ENCODE data around the gene TBC1D8. TPM values are rescaled to one million over a fixed set of nuclear protein-coding genes. Genes with fewer than 3 reads are reported as not detected.

The TBC1D8 gene
- total RNA-seq, 1 experiment from 2014 or later, result 4.1 TPM

DNA sequence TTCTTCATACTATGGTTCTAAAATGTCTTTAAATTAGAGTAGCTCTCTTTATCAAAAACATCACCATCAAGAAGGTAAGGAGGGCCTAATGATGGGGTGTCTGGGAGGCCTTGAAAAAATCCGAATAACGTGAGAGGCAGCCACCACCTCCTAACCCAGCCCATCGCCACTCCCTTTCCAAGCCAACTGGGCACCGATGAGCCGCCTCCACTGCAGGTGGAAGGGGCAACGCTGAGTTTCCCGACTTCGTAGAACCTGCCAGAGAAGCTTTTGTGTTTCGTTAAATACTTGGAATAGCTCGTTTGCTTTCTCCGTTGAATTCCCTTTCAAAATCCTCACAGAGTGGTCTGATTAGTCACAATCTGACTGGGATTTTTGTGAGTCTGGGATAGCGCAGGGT is 171.1 kb downstream of the TBC1D8 start:
- no peak for DNase-seq (ENCODE audit: low read depth)

DNA sequence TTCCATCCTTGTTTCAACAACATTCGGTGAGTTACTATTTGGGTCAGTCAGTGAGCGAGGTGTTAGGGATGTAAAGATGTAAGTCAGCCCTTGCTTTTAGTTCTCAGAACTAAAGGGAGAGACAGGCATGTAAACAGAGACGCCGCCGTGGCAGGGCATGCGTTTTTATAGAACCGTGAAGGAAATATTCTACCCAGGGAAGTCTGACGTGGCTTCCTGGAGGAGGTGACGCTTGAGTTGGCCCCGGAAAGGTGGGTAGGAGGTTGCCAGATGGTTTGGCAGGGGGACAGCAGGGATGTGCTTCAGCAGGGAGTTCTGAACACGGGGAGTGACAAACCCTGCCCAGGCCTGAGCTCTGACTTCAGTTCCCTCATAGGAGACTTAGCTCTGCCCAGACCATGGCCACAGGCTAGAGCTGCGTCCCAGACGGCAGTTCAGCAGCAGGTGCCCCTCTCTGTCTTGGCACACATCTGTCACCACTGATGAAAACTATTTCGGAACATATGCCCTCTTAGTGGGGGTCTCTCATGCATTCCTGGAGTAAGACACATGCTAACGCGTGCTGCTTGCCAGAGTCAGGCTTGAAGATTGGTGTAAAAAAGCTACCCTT is 172.5 kb downstream of the TBC1D8 start:
- peak; percentile 80 for DNase-seq (ENCODE audit: low read depth)

DNA sequence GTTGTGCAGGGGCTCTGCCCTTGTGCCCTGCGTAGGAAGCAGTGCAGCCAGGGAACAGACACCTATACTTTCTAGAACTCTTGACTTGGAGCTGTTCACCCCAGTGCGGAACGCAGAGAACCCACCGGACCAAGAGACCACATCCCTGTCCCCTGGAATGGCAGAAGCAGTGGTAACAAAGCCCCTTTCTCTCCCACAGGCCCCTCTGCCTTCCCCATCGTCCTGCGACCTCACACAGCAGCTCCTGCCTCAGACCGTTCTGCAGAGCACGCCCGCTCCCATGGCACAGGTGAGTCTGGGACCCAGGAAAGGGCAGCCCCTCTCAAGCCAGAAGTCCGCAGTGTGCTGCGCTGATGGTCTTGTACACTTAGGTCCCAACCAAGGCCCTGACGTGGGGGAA is 173.7 kb downstream of the TBC1D8 start:
- DNase-seq (ENCODE audit: low read depth), result no peak

- DNase-seq (ENCODE audit: low read depth), result peak; percentile 80
Observed at GRCh38 chr2:100976645-100977391, 174.4 kb downstream of the TBC1D8 start.

DNA sequence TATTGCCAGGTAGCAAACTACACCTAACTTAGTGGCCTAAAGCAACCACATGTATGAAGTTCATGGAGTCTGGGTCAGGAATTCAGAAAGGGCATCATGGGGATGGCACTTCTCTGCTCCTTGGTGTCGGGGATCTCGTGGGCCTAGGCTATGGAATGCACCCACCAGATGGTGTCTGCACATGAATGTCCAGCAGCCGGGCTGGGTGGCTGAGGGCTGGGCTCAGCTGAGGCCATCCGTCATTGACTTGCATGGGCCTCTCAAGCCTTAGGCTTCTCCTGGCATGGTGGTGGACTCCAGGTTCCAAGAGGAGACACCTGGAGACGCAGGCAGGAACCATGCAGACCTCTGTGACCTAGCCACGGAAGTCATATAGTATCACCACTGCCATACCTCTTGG is 175.1 kb downstream of the TBC1D8 start:
- no peak for DNase-seq (ENCODE audit: low read depth)

DNA sequence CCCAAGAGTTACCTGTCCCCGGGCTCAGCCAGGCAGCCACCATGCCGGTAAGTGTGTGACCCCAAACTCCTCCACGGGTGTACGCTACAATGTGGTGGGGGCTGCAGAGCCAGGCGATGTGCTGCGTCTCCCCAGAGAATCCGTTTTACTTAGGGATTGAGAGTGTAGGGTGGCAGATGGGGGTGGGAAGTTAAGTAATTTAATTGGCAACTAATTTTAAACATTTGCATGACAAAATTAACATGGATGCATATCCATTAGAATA is 175.7 kb downstream of the TBC1D8 start:
- no peak for DNase-seq (ENCODE audit: low read depth)

DNA sequence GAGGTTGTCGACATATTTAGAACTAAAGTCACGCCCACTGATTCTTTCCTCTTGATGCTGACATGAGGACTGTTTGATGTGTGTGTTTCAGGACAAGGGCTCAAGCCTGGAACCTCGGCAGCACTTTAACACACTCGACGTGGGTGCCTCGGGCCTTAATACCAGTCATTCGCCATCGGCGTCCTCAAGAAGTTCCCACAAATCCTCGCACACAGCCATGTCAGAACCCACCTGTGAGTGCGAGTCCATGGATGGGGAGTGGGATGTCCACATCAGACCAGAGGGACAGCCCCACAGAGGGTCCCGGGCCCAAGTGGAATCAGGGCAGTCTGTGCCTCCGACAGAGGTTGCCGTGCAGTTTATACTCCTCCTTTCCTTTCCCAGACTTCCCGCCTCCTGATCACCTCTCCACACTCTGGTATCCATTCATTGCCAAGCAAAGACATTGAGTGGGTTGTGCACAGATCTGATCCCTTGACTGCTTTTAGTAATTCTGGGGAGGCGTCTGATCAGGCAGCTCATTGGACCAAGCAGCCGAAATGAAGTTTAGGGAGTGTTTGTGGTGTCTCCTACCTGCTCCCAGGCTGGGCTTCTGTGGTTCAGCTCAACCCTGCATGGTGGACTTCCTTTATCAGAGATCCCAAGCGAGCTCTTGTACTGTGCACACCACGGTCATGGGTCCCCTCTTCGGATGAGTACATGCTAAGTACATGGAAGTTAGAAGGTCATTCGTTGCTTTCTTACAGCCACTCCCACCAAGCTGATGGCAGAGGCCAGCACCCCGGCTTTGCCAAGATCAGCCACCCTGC is 176.3 kb downstream of the TBC1D8 start:
- no peak for DNase-seq (ENCODE audit: low read depth)

DNA sequence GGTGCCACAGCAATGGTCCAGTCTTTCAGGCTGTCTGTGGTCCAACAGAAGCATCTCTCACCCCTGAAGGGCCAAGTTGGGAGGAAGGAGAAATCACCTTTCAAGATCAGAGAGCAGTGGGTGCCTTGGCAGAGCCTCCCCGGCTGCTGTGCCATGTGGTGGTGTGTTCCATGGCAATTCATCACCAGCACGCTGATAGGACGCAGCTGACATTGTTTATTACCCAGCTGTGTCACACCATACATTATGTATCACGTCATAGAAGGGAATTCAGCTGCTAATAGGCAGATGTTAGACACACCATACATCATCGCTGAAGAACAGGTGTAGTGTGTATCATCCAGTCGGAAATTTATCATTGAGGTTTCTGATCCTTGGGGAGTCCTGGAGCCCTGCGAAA is 178.7 kb downstream of the TBC1D8 start:
- no peak for DNase-seq (ENCODE audit: low read depth)

DNA sequence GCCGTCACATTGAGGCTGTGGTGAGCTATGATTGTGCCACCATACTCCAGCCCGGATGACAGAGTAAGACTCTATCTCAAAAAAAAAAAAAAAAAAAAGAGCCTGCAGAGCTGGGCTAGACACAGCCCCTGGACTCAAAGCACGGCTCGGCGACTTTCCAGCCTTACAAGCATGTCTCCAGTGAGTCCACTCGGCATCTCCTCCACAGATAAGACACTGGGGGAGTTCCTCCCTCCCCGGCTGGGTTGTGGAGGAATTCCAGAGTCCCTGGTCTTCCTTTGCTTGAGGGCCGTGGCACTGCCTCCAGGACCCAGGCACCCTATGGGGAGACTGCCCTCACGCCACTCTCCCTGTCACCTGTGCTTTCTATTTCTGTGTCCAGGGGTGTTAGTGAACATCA is 180.0 kb downstream of the TBC1D8 start:
- no peak for DNase-seq (ENCODE audit: low read depth)

GRCh38 chr2:100969998-100970397 is 181.2 kb downstream of the TBC1D8 start:
- no peak for DNase-seq (ENCODE audit: low read depth)

DNA sequence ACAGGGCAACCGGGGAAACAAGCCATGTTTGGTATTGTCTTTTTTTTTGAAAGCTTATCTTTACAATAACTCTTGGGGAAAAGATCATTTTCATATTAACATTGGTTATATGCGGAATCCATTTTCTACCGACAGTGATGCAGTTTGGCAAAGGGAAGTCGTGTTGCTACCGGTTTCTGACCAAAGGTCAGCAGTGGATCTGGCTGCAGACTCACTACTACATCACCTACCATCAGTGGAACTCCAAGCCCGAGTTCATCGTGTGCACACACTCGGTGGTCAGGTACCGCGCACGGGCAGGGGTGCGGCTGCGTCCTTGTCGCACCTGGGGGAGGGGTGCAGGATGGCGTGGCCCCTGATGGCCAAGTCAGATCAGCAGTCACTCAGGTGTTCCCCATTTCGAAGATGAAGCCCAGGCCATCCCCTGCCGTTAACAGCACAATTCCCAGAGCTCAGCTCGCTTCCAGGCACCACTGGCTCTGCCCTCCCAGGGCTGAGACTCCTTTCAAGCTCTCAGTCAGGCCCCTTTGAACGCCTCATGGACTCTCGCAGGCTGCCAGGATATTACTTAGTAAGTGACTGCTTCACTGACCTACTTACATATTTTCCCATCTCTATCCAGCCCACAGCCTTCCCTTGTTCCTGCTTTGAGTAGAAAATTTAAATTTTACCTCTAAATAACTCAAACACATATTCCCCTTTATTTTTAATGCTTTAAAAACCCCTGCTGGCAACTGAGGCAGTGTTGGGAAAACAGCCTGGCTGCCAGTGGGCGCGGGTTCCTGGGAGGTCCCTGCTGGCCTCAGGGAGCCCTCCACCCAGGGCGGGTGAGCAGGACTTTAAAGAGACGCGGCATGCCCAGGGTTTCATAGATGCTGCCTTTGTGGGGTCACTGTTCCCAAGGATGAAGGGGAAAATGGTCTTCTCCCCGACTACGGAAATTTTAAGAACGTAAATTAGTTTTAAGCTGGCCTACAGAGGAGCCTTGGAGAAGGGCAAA is 182.7 kb downstream of the TBC1D8 start:
- no peak for DNase-seq (ENCODE audit: low read depth)

- no peak for DNase-seq (ENCODE audit: low read depth)
Observed at GRCh38 chr2:100967716-100968115, 183.5 kb downstream of the TBC1D8 start.

DNA sequence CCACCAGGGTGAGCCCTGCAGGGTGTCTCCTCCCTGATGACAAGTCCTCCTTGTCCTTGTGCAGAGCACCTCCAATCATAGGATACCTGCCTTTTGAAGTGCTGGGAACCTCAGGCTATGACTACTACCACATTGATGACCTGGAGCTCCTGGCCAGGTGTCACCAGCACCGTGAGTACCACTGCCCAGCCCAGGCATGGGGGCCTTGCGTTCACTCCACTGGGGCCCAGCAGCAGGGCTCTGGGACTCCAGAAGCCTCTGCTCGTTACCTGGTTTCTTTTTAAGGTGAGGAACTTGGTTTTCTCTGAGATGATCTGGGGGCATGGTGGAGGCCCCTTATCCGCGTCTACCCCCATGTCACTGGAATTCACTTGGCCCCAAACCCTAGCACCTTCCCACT is 185.6 kb downstream of the TBC1D8 start:
- DNase-seq (ENCODE audit: low read depth), result no peak

GRCh38 chr2:100964681-100965169 is 186.5 kb downstream of the TBC1D8 start:
- DNase-seq (ENCODE audit: low read depth), result no peak

DNA sequence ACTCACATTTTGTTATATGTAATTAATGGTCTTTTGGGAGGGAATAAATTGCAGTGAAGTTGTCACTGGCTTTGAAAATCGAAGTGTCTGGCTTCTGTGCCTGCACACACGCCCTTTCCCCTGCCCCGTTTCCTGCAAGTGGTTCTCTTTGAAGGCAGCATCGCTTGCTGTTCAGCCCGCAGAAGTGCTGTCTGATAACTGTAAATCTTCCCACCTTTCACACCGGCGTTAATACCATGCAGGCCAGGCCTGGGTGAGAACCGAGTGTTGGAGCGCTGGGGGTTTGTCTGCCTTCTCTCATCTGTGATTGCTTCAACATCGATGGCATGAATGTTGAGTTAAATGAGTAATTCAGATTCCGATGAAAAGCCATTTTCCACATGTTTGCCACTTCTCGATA is 187.0 kb downstream of the TBC1D8 start:
- no peak for DNase-seq (ENCODE audit: low read depth)

- no peak for DNase-seq (ENCODE audit: low read depth)
Observed at GRCh38 chr2:100963026-100963375, 188.2 kb downstream of the TBC1D8 start.

GRCh38 chr2:100962366-100963025 is 188.7 kb downstream of the TBC1D8 start:
- DNase-seq (ENCODE audit: low read depth), result no peak

- DNase-seq (ENCODE audit: low read depth), result no peak
Observed at GRCh38 chr2:100960688-100961087, 190.5 kb downstream of the TBC1D8 start.

- no peak for DNase-seq (ENCODE audit: low read depth)
Observed at GRCh38 chr2:100959225-100959880, 191.8 kb downstream of the TBC1D8 start.

DNA sequence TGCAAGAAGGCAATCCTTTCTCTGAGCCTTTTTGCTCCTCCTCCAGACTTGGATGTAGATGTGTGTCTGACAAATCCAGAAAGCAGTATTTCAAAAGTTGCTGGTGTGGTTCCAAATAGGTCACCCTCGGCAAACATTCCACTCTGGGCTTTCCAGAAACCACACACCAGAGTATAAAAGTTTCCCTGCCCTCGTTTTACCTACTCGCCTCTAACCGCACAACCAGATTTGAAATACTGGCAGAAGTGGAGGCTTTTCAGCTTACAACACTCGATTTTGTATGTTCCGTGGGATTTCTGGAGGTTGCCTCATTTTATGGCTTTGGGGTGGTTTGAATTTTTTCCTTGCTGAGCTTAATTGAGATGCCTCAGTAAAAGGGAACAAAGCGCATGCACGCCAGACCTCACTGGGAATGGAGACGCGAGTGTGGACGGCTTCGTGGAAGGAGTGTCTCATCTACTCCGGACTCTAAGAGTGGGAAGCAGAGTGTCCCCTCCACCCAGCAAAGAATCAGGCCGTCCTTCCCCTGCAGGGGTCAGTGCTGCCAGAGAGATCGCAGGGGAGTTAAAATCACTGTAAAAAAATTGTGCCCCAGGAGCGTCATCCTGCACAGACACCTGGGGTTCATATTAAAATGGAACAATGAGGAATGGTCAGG is 193.1 kb downstream of the TBC1D8 start:
- no peak for DNase-seq (ENCODE audit: low read depth)

All from HT1080 (cell line).